ENCODE measurements around the gene CAMKK2.

CAMKK2 gene

DNA sequence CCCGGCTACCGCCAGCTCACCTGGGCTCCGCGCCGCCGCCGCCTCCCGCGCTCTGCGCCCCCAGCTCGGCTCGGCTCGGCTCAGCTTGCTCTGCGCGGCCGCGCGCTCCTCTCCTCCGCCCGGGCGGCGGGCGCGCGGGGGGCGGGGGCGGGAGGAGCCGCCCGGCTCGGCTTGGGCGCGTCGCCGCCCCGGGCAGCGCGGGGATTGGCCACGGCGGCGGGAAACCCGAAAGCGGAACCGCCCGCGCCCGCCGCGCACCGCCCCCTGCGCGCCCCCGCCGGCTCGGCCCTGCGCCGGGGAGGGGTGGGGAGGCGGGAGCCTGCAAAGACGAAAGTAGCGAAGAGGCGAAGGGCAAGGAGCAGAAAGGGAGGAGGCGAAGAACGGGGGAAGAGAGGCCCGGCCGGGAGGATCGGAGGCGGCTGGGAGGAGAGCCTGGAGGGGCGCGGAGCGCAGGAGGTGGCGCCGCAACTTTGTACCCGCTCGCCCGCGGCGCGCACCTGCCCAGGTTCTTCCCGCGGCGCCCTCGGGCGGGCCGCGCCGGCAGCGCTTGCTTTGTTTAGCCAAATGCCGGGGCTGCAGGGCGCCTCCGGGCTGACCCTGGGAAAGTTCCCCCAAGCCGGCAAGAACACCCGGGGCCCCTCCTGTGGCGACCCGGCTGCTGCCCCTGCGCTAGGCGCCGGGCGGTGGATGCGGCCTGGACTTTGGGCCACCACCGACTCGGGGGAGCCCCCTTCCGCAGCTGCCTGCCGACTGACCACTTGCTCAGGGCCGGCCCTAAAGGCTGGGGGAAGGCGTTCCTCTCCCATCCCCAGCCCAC is at the start of gene CAMKK2:
Gene CAMKK2 (minus strand): TSS at position 92 of the 817 bp plus-strand sequence. CDS start 22,183 bp downstream, outside the sequence.
- TF ChIP-seq, protein P1, sequence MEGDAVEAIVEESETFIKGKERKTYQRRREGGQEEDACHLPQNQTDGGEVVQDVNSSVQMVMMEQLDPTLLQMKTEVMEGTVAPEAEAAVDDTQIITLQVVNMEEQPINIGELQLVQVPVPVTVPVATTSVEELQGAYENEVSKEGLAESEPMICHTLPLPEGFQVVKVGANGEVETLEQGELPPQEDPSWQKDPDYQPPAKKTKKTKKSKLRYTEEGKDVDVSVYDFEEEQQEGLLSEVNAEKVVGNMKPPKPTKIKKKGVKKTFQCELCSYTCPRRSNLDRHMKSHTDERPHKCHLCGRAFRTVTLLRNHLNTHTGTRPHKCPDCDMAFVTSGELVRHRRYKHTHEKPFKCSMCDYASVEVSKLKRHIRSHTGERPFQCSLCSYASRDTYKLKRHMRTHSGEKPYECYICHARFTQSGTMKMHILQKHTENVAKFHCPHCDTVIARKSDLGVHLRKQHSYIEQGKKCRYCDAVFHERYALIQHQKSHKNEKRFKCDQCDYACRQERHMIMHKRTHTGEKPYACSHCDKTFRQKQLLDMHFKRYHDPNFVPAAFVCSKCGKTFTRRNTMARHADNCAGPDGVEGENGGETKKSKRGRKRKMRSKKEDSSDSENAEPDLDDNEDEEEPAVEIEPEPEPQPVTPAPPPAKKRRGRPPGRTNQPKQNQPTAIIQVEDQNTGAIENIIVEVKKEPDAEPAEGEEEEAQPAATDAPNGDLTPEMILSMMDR (IDR thresholded peaks at IDR 0.05; ENCODE audit: low read depth, low read length, missing control alignments) = no peak
- peak; percentile 59 for DNase-seq
- Histone ChIP-seq H3K36me3 (replicated peaks) (no peaks in the 10 kb centered on the region), H3K4me3 (ENCODE audit: low read depth, low read length) (peak within 1 kb of the TSS; percentile 84), H3K27me3 (replicated peaks) (no peaks in the 10 kb centered on the region), H3K27ac (peak within 1 kb of the TSS; percentile 60)
- in situ Hi-C loops (cut with HindIII; ENCODE audit: low pct_ligation_motif_present, low sequenced_read_pairs) = no loop called here

GRCh38 chr12:121345151-121345815 is 48.8 kb upstream of the CAMKK2 start:
- no peak overlapping the region for H3K4me3 ChIP-seq (ENCODE audit: low read depth, low read length)
- no peak for DNase-seq
- in situ Hi-C loops (cut with HindIII; ENCODE audit: low pct_ligation_motif_present, low sequenced_read_pairs) = no loop called here
- peaks cover 52% of the 10 kb centered on the region for H3K36me3 ChIP-seq (replicated peaks)
- no peaks in the 10 kb centered on the region for H3K27me3 ChIP-seq (replicated peaks)
- TF ChIP-seq, protein P1 (IDR thresholded peaks at IDR 0.05; ENCODE audit: low read depth, low read length, missing control alignments) = no peak
- H3K27ac ChIP-seq = no peak overlapping the region

DNA sequence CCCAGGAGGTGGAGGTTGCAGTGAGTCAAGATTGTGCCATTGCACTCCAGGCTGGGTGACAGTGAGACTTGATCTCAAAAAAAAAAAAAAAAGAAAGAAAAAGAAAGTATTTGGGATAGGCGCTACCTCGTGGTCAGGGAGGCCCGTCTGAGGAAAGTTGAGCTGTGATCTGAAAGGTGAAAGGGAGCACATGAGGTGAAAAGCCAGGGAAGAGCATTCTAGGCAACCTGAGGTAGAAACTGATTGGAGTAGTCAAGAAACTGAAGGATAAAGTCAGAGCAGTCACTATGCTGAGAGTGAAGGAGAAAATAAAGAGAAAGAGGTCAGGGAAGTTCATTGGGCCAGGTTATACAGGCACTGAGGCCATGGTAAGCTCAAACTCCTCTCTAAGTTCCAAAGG is 48.0 kb upstream of the CAMKK2 start:
- Histone ChIP-seq H3K36me3 (replicated peaks) (peaks cover 54% of the 10 kb centered on the region), H3K27me3 (replicated peaks) (no peaks in the 10 kb centered on the region), H3K27ac (no peak overlapping the region), H3K4me3 (ENCODE audit: low read depth, low read length) (no peak overlapping the region)
- in situ Hi-C loops (cut with HindIII; ENCODE audit: low pct_ligation_motif_present, low sequenced_read_pairs) = no loop called here
- no peak for DNase-seq
- TF ChIP-seq, protein P1 (IDR thresholded peaks at IDR 0.05; ENCODE audit: low read depth, low read length, missing control alignments) = no peak

DNA sequence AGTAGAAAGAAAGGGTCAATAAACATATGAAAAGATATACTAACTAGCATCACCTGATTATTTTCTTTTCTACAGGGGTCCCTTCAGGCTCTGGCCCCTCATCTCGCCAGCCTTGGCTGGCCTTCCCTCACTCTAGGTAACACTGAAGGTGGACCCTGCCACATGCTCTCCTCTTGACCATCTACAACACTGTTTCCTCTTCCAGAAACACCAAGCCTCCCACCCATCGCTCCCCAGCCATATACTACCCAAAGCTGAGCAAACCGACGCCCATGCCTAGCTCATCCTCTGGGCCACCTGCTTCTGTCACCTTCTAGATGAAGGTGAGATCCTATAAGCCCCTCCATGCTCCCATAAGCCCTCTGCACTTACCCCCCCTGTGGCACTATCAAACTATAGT is 40.9 kb upstream of the CAMKK2 start:
- in situ Hi-C loops (cut with HindIII; ENCODE audit: low pct_ligation_motif_present, low sequenced_read_pairs) = no loop called here
- no peak overlapping the region for H3K4me3 ChIP-seq (ENCODE audit: low read depth, low read length)
- TF ChIP-seq, protein P1 (IDR thresholded peaks at IDR 0.05; ENCODE audit: low read depth, low read length, missing control alignments) = no peak
- peaks cover 57% of the 10 kb centered on the region for H3K36me3 ChIP-seq (replicated peaks)
- DNase-seq = no peak
- H3K27ac ChIP-seq = no peak overlapping the region
- no peaks in the 10 kb centered on the region for H3K27me3 ChIP-seq (replicated peaks)

GRCh38 chr12:121334513-121335343 is 38.2 kb upstream of the CAMKK2 start:
- peak; percentile 47 for DNase-seq
- Histone ChIP-seq H3K27me3 (replicated peaks) (no peaks in the 10 kb centered on the region), H3K36me3 (replicated peaks) (peaks cover 65% of the 10 kb centered on the region), H3K4me3 (ENCODE audit: low read depth, low read length) (no peak overlapping the region), H3K27ac (no peak overlapping the region)
- TF ChIP-seq, protein P1 (IDR thresholded peaks at IDR 0.05; ENCODE audit: low read depth, low read length, missing control alignments) = peak; percentile 79
- in situ Hi-C loops (cut with HindIII; ENCODE audit: low pct_ligation_motif_present, low sequenced_read_pairs) = no loop called here

All from brain microvascular endothelial cell (primary cell).